HG02840 (cell line): ENCODE results near the gene FIG4.
"Not testable (repeated sequence)": the region's sequence is repeated elsewhere in the genome, so short reads cannot be mapped to it uniquely, and the experiment has no call there.

Experiments used
- ATAC-seq: cut with Tn5 transposase; IDR thresholded peaks from one replicate; pipeline ENCODE4 v1.9.1; 2021; ENCODE audit warnings: mild to moderate bottlenecking, moderate library complexity, moderate number of reproducible peaks; ENCODE audit not compliant: unreplicated experiment, low FRiP score

Gene FIG4

DNA sequence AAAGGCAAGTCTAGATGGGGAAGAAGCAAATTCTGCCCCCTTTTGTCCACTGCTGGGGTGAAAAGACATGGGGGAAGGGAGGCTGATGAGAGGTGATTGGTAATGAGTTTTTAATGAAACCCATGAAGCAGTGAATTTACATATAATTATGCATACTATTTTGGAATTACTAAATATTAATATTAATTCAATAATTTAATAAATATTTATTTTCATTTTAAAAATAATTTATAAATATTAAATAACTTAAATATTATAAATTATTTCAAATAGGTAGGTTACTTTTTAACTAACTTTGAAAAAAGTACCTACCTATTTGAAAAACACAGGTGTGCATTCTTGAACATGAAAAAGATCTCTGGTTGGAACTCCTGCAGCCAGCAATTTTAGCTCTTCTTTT lies 148.9 kb downstream of the FIG4 start:
- no peak for ATAC-seq

DNA sequence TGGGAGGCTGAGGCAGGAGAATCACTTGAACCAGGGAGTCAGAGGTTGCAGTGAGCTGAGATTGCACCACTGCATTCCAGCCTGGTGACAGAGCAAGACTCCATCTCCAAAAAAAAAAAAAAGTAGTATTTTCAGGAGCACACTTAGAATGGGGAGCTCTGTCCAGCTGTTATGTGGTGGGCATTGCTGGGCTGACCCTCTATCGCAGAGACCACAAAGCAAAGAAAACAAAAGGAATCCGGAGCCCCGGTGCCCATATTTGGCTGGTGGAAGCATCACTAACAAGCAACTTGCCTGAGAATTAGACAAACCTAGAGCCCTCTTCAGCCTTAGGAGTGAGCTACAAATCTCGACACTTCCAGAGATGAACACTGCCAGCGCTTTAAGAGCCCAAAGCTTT lies 149.7 kb downstream of the FIG4 start:
- ATAC-seq = no peak

DNA sequence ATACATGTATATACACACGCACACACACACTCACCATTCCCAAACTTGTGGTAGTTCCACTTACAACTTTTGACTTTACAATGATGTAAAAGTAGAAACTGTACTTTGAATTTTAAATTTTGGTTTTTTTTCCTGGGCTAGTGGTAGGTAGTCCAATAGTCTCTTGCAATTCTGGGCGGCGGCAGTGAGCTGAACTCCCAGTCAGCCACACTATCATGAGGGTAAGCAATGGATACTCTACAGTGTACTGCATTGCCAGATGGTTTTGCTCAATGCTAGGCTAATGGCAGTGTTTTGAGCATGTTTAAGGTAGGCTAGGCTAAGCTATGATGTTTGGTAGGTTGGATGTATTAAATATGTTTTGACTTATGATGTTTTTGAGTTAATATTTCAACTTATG lies 150.8 kb downstream of the FIG4 start:
- no peak for ATAC-seq

DNA sequence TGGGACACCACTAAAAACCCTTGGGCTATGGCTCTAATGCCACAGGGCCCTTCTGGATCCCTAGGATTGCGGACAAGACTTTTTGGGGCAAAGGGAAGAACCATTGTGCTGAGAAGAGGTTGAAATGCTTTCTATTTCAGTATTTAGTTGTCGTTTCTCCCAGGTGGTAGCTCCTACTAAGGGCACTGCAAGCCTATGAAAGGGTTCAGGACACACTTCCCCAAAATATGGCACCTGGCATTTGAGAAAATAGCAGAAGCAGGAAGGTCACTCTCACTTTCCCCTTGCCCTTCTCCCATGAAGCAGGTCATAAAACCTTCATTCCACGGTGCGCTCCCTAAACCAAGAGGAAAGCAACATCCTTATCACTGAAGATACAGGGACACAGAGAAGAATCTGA lies 161.6 kb downstream of the FIG4 start:
- no peak for ATAC-seq

DNA sequence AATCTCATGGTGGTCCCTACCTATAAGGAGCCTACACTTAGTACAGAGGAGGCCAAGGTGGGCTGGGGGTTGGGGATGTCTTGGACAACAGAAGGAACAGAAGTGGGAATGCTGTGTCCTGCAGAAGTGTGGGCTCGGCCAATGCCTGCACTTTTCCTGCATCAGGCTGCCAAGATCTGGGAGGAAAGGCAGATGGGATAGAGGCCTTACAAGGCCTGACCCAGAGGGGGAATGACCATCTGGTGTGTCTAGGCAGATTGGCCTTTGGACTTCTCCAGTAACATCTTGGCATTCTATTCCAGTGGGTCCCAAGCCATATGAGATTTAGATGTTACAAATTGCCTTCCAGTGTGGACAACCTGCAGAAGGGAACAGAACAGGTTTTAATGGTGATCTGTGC lies 162.3 kb downstream of the FIG4 start:
- ATAC-seq = no peak

DNA sequence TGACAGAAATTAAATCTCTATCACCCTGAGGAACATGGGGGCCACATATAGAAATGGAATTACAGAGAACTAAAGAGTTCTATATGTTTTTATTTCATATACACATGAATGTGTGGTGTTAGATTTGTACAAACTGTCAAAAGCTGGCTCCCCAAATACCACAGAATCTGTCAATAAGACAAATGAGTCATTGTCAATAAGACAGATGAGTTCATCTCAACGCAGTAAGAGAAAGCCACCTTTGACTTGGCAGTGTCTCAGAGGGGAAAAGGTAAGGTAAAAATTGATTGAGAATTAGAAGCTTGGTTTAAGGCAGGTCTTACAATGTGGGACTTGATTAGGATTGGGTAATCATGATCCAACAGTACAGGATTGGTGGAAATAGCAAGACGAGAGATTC lies 162.9 kb downstream of the FIG4 start:
- no peak for ATAC-seq

DNA sequence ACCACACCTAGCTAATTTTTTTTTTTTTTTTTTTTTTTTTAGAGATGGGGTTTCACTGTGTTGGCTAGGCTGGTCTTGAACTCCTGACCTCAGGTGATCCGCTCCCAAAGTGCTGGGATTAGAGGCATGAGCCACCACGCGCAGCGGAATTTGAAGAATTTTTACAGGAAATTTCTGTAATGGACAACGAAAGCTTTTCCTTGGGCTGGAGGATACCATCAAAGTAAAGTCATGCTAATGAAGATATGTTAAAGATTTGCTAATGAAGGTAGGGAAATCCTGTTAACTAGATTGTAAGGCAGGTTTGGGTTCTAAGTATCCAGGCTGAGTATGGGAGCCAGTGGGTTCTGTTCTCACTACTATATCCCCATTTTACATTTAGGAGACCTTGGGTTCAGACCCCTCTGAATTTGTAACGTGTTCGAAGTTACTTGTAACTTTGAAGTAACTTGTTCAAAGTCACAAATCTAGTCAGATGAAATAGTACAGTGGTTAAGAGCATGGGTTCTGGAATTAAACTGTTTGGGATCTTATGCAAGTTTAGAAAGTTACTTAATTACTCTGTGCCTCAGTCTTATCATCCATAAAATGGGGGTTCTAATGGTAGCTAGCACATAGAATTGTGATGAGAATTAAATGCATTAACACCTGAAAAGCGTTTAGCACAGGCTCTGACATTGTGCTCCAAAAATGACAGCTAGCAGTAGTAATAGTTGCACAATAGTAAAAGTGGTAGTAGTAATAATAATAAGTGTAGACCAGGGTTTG lies 163.6 kb downstream of the FIG4 start:
- no peak for ATAC-seq

DNA sequence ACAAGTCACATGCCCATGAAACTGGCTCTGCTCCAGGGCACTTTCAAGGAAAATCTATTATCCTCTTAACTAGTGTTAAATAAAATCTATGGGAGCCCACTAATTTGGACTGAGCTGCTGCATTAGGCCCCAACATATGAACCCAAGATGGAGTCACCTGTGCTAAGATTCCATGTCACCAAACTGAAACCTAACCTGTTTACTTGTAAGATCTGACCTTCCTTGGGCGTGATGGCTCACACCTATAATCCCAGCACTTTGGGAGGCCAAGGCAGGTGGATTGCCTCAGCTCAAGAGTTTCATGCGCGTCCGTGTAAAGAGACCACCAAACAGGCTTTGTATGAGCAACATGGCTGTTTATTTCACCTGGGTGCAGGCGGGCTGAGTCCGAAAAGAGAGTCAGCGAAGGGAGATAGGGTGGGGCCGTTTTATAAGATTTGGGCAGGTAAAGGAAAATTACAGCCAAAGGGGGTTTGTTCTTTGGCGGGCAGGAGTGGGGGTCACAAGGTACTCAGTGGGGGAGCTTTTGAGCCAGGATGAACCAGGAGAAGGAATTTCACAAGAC lies 164.5 kb downstream of the FIG4 start:
- not testable (repeated sequence) for ATAC-seq

DNA sequence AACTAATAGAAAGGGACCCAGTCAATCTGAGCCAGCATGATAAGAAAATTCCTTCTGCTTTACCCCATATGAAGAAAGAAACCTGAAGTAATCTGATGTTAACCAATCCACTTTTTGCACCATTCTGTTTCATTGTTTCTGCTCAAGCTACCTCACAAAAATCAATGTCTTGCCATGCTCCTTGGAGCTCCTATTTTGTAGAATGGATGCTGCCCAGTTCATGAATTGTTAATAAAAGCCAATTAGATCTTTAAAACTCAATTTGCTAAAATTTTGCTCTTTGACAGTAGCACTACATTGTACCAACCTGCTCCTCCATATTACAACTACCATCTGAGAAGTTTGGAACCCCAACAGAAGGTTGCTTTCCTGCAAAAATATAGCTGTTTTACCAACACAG lies 170.8 kb downstream of the FIG4 start:
- no peak for ATAC-seq

DNA sequence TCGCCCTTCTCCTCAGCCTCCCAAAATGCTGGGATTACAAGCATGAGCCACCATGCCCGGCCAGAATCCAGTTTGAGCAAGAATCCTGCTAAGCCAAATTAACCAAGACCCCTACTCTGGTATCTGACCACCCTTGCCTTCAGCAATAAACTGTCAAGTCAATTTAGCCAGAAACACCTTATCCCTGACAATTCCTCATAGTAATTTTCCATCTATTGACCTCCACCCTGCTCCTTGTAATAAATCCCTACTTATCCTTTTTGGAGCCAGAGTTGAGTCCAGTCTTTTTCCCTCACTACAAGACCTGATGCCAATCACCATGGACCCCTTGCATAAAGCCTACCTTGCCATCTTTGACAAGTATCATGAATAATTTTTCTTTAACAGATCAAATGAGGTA lies 173.0 kb downstream of the FIG4 start:
- no peak for ATAC-seq

DNA sequence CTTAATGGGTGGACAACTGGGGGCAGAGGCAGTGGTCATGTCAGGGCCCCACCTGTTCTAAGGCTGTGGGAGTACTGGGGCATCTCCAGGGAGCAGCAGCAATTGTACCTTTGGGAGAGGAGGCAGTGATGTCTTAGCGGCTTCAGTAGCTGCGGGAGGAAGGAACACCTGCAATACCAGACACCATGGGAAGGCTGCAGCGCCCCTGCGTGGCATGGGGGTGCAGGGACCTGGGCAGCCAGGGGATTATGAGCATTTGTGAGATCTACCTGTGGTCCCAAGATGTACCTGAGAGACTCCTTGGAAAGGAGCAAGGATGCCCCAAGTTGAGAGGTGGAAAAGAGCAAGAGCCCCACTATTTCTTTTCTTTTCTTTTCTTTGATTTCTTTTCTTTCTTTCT lies 174.9 kb downstream of the FIG4 start:
- no peak for ATAC-seq

DNA sequence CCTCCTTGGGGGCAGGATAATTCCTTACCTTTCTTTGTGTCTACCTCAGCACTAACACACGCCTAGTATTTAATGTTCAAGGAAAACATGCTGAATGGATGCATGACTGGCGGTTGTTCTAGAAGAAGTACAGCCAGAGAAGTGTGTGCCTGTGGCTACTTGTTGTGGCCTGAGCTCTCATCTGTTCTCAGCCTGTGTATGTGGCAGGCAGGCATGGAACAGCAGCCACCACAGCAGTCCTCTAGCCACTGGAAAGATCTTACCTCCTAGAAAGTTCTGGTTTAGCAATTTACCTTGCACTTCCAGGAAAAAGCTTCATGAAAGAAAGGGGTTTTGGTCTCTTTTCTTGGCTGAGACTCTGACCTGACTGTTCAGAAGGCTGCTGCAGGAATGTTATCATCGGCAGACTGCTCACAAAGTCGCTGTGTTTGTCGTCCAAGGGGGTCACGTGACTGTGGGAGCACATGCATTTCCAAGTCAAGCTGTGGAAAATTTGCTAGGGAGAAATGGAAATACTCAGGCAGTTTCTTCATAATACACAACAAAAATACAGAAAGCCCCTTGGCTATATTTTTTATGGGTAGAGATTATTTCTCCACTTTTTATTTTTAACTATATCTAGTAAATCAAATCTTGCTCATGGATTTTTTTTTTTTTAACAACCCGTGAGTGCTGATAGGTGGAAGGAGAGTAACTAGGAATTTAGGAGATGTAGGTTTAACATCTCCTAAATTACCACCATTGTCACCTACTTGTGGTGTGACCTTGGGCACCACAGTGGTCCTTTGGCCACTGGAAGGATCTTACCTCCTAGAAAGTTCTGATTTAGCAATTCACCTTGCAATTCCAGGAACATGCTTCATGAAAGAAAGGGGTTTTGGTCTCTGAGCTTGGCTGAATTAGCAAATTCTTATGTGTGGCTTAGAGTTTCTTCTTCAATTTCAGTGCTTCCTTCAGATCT lies 176.2 kb downstream of the FIG4 start:
- no peak for ATAC-seq

DNA sequence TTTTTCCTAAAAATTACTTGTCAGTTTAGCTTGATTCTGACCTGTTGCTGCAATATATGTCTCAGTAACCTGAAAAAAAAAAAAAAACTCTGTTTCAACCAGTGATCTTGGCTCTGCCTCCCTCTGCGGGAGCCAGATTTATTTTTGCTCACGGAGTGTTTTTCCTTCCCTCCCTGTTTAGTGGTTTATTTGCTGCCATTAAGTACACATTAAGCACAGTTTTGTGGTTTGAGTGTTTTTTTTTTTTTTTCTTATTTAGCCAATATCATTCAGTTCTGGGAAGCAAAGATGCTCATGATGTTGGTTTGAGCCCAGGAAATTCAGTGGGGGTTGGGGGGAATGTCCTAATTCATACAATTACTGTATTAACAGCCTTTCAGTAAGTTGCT lies 176.9 kb downstream of the FIG4 start:
- ATAC-seq = no peak

DNA sequence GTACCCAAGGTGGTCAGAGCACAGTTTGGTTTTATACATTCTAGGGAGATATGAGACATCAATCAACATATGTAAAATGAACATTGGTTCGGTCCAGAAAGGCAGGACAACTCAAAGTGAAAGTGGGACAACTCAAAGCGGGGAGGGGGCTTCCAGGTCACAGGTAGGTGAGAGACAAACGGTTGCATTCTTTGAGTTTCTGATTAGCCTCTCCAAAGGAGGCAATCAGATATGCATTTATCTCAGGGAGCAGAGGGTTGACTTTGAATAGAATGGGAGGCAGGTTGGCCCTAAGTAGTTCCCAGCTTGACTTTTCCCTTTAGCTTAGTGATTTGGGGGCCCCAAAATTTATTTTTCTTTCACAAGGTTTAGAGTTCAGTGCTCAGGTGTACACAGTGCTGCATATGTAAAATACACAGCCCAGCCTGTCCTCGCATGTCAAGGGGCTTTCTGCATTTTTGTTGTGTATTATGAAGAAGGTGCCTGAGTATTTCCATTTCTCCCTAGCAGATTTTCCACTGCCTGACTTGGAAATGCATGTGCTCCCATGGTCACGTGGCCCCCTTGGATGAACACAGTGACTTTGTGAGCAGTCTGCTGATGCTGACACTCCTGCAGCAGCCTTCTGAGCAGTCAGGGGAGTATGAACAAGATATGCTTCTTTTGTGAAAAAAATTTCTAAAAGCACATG lies 178.4 kb downstream of the FIG4 start:
- not testable (repeated sequence) for ATAC-seq

DNA sequence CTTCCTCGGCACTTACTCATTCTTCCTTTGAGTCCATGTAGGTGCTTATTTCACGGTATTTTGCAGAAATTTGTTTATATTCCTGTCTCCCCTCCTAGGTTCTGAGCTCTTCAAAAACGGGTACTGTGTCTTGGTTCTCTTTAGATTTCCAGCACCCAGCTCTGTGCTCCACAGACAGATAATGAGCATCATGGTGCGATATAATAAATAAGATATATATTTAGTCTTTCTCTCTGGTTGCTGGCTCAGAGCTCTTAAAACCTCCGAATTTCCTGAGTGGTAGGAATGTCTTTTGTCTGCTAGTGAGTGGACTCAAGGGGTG lies 179.0 kb downstream of the FIG4 start:
- no peak for ATAC-seq

DNA sequence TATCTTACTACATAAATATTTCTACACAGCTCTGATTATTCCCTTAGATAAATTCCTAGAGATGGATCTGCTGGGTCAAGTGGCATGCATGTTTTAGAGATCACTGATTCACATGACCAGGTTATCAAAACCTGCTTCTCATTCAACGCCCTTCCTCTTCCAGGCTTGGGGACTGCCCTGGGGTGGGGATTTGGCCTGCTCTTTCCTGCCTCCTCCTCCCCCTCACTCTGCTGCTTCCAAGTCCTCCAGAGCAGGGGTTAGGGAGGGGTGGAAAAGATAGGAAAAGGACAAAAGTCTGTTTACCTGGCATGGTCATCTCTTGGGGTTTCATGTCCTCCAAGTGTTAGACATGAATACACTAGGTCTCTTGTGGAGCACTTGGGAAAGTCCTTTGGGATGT lies 181.5 kb downstream of the FIG4 start:
- no peak for ATAC-seq

DNA sequence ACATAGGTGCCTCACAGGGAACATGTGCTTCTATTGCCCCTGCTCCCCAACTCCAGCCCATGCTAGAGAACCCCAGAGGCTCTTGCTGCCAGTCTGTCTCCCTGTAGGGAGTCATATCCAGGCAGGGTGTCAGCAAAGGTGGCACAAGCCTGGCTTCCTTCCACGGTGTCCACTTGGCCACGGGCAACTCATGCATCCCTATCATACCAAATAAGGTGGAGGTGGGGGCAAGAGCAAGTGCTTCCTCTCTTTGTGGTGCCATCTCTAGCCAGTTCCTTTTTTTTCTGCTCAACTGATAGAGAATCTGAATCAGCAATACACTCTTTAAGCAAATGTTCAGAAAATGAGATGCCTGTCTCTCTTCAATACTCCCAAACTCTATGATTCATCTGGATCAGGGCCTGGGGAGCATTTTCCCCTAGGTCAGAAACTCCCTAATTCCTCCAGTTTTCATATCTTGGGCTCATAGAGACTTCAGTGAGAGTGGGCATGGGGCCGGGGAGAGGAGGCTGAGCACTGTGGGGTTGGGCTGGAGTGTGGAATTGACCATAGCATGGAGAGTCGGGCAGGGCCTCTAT lies 182.0 kb downstream of the FIG4 start:
- ATAC-seq = no peak

DNA sequence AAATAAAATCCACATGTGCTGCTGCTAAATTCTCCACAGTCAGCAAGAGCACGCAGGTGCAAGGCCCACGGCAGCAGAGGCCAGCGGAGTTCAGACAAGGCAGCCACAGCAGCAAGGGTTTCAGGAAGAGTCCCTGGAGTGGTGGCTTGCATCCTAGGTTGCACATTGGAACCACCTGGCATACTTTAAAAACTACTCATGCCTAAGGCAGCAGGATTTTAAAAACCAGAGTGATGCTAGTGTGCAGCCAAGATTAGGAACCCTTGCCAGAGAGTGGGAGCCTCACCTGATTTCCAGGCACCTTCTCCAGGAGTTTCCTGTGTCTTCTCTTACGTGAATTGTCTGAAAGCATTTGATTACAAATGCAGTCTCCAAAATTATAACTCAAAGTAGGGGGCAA lies 183.0 kb downstream of the FIG4 start:
- ATAC-seq = no peak

DNA sequence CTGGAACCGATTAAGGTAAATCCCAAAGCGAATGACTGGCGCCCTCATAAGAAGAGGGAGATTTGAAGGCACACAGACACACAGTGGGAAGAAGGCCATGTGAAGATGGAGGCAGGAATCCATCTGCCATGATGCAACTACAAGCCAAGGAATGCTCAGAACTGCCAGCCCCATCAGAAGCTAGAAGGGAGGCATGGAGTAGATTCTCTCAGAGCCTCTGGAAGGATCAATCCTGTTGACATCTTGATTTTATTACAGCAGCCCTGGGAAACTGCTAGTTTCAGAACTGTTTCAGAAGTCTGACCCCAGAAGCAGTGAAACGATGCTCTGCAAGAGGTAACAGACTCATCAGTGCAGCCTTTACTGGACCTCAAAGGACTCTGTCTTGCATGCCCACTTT lies 183.5 kb downstream of the FIG4 start:
- no peak for ATAC-seq
